ENCODE results near the gene AKT1S1.

AKT1S1 gene

GRCh38 chr19:49852631-49853126 lies 24.5 kb downstream of the AKT1S1 start:
- DNase-seq = no peak

GRCh38 chr19:49851456-49852259 lies 25.5 kb downstream of the AKT1S1 start:
- no peak for DNase-seq

GRCh38 chr19:49850487-49851342 lies 26.4 kb downstream of the AKT1S1 start, which contains the start of gene PTOV1:
Gene PTOV1 (plus strand): TSS chr19:49851159.
- peak; percentile 81 for DNase-seq

GRCh38 chr19:49850221-49850486 lies 27.0 kb downstream of the AKT1S1 start:
- no peak for DNase-seq

GRCh38 chr19:49849433-49850220 lies 27.5 kb downstream of the AKT1S1 start:
- DNase-seq = no peak

GRCh38 chr19:49848938-49849337 lies 28.2 kb downstream of the AKT1S1 start:
- DNase-seq = no peak

GRCh38 chr19:49847731-49848696 lies 29.1 kb downstream of the AKT1S1 start:
- no peak for DNase-seq

GRCh38 chr19:49846408-49846807 lies 30.7 kb downstream of the AKT1S1 start:
- no peak for DNase-seq

- no peak for DNase-seq
Measured at GRCh38 chr19:49845414-49845813, 31.7 kb downstream of the AKT1S1 start.

- no peak for DNase-seq
Measured at GRCh38 chr19:49844138-49845095, 32.7 kb downstream of the AKT1S1 start.

GRCh38 chr19:49843265-49843664 lies 33.9 kb downstream of the AKT1S1 start:
- DNase-seq = no peak

GRCh38 chr19:49840736-49841249 lies 36.4 kb downstream of the AKT1S1 start:
- DNase-seq = no peak

GRCh38 chr19:49840321-49840720 lies 36.8 kb downstream of the AKT1S1 start:
- no peak for DNase-seq

- no peak for DNase-seq
Measured at GRCh38 chr19:49839713-49840112, 37.4 kb downstream of the AKT1S1 start.

- no peak for DNase-seq
Measured at GRCh38 chr19:49838885-49839588, 38.1 kb downstream of the AKT1S1 start.

GRCh38 chr19:49837425-49837824 lies 39.7 kb downstream of the AKT1S1 start:
- DNase-seq = no peak

- no peak for DNase-seq
Measured at GRCh38 chr19:49837009-49837310, 40.2 kb downstream of the AKT1S1 start.

GRCh38 chr19:49836176-49837008 lies 40.8 kb downstream of the AKT1S1 start:
- DNase-seq = no peak

- no peak for DNase-seq
Measured at GRCh38 chr19:49835562-49835961, 41.6 kb downstream of the AKT1S1 start.
